SK-N-SH (cell line): ENCODE measurements around the gene TLR3. TPM values are rescaled to one million over a fixed set of nuclear protein-coding genes. Genes with fewer than 3 reads are reported as not detected.
"Not testable (repeated sequence)": the region's sequence is repeated elsewhere in the genome, so short reads cannot be mapped to it uniquely, and the experiment has no call there.

Source experiments
- CTCF ChIA-PET: fragments of 300-600, 350-600 bp; formaldehyde crosslinking; extraction: SDS; loops from one replicate; lab custom pipeline; 2021; lab: Yijun Ruan, JAX
- POLR2A ChIA-PET: fragments of 350-600 bp; sonication (Branson Sonifier 250); formaldehyde crosslinking; extraction: SDS; loops from one replicate; lab custom pipeline; 2020; ENCODE audit warnings: antibody characterized with exemption, inconsistent platforms; lab: Yijun Ruan, JAX
- DNase-seq: peaks from one replicate; pipeline ENCODE4 v3.0.0; 2012
- H2AFZ ChIP-seq: fragments of 200-600 bp; sonication (generic); 2 replicates; pipeline ENCODE4 v1.8.1; 2016; ENCODE audit warnings: antibody characterized with exemption, mild to moderate bottlenecking, low read depth
- H3F3A ChIP-seq: fragments of 200-600 bp; sonication (generic); replicated peaks from 2 replicates; pipeline ENCODE3; 2016; ENCODE audit warnings: antibody characterized with exemption, mild to moderate bottlenecking; ENCODE audit not compliant: insufficient read depth
- H3K27ac ChIP-seq, 2 experiments: fragments of 200-500 bp in 1 of 2; fragments of 200-600 bp in 1 of 2; sonication (Bioruptor generic) in 1 of 2; sonication (generic), shearing (Covaris generic) in 1 of 2; 2 replicates each; pipeline versions ENCODE4 v1.5.1 to v1.6.1; 2014 to 2016; ENCODE audit warnings: low read depth in 2 of 2, inconsistent platforms in 1 of 2, low read length in 1 of 2, mild to moderate bottlenecking in 1 of 2, mixed read lengths in 1 of 2
- H3K27me3 ChIP-seq: fragments of 200-600 bp; sonication (generic), shearing (Covaris generic); 2 replicates; pipeline ENCODE4 v1.6.1; 2016; ENCODE audit warnings: mixed run types; ENCODE audit not compliant: insufficient read depth
- H3K36me3 ChIP-seq, 2 experiments: fragments of 200-500 bp in 1 of 2; fragments of 200-600 bp in 1 of 2; sonication (Bioruptor generic) in 1 of 2; sonication (generic) in 1 of 2; replicated peaks in 1 of 2; 2 replicates each; pipeline versions ENCODE3 to v1.5.1; 2014 to 2016; ENCODE audit warnings: low read length in 1 of 2, mild to moderate bottlenecking in 1 of 2; ENCODE audit not compliant: insufficient read depth in 2 of 2, control insufficient read depth in 1 of 2
- H3K4me1 ChIP-seq, 2 experiments: fragments of 200-500 bp in 1 of 2; fragments of 200-600 bp in 1 of 2; sonication (Bioruptor generic) in 1 of 2; sonication (generic), shearing (Covaris generic) in 1 of 2; 2 replicates each; pipeline versions ENCODE4 v1.5.1 to v1.6.1; 2014 to 2016; ENCODE audit warnings: low read depth in 1 of 2, low read length in 1 of 2, mixed run types in 1 of 2; ENCODE audit not compliant: insufficient read depth in 2 of 2, control insufficient read depth in 1 of 2
- H3K4me2 ChIP-seq: fragments of 200-600 bp; sonication (generic), shearing (Covaris generic); 2 replicates; pipeline ENCODE4 v1.6.1; 2017; ENCODE audit warnings: mixed run types
- H3K4me3 ChIP-seq, 2 experiments: fragments of 200-500 bp in 1 of 2; fragments of 200-600 bp in 1 of 2; sonication (Bioruptor generic) in 1 of 2; sonication (generic), shearing (Covaris generic) in 1 of 2; 2 replicates each; pipeline versions ENCODE4 v1.5.1 to v1.8.1; 2014 to 2016; ENCODE audit warnings: low read depth in 2 of 2, inconsistent platforms in 1 of 2, low read length in 1 of 2, mild to moderate bottlenecking in 1 of 2, mixed read lengths in 1 of 2, moderate library complexity in 1 of 2
- H3K79me2 ChIP-seq: fragments of 200-600 bp; sonication (generic); 2 replicates; pipeline ENCODE4 v1.8.1; 2017; ENCODE audit warnings: mild to moderate bottlenecking; ENCODE audit not compliant: insufficient read depth
- H3K9ac ChIP-seq: fragments of 200-600 bp; sonication (generic); 2 replicates; pipeline ENCODE4 v1.6.1; 2017; ENCODE audit warnings: mixed run types
- H3K9me2 ChIP-seq: fragments of 200-600 bp; sonication (generic); 2 replicates; pipeline ENCODE4 v1.6.1; 2017; ENCODE audit warnings: mixed run types
- H3K9me3 ChIP-seq: fragments of 200-600 bp; sonication (generic); 2 replicates; pipeline ENCODE4 v1.6.1; 2017; ENCODE audit warnings: mixed run types, mild to moderate bottlenecking, moderate library complexity
- H4K20me1 ChIP-seq: fragments of 200-600 bp; sonication (generic); 2 replicates; pipeline ENCODE4 v1.6.1; 2017; ENCODE audit warnings: mild to moderate bottlenecking, mixed run types; ENCODE audit not compliant: insufficient read depth
- CHD2 ChIP-seq: fragments of 150-350 bp; IDR thresholded peaks from 2 replicates; pipeline ENCODE4 v1.6.1; 2018; ENCODE audit warnings: low read length; ENCODE audit not compliant: partially characterized antibody
- EP300 ChIP-seq, 2 experiments: IDR thresholded peaks; 2 replicates each; pipeline versions ENCODE4 v1.4.0 to v1.6.1; 2012; ENCODE audit warnings: borderline replicate concordance in 1 of 2, low read depth in 1 of 2, low read length in 1 of 2
- FOSL2 ChIP-seq: IDR thresholded peaks from 2 replicates; pipeline ENCODE4 v1.4.0; 2012; ENCODE audit warnings: low read depth, mild to moderate bottlenecking, moderate library complexity, borderline replicate concordance
- FOXM1 ChIP-seq: IDR thresholded peaks from 2 replicates; pipeline ENCODE4 v1.4.0; 2012; ENCODE audit warnings: low read depth, mild to moderate bottlenecking
- JUND ChIP-seq: IDR thresholded peaks from 2 replicates; pipeline ENCODE4 v1.4.0; 2012
- POLR2AphosphoS5 ChIP-seq: IDR thresholded peaks from 2 replicates; pipeline ENCODE4 v1.6.1; 2012; ENCODE audit warnings: low read depth, low read length
- RAD21 ChIP-seq: IDR thresholded peaks from 2 replicates; pipeline ENCODE4 v1.6.1; 2012; ENCODE audit warnings: mild to moderate bottlenecking, low read length
- RCOR1 ChIP-seq: fragments of 150-350 bp; IDR thresholded peaks from 2 replicates; pipeline ENCODE4 v1.6.1; 2017; ENCODE audit warnings: antibody characterized with exemption, low read length
- RFX5 ChIP-seq: IDR thresholded peaks from 2 replicates; pipeline ENCODE4 v1.6.1; 2012; ENCODE audit warnings: mild to moderate bottlenecking, improper control_type of control experiment, low read length
- TCF12 ChIP-seq: IDR thresholded peaks from 2 replicates; pipeline ENCODE4 v1.4.0; 2012
- YY1 ChIP-seq: IDR thresholded peaks from 2 replicates; pipeline ENCODE4 v1.4.0; 2012; ENCODE audit warnings: low read depth, mild to moderate bottlenecking
- WGBS: methylation state at CpG from one replicate; pipeline ENCODE4 v1.1.6; 2017; ENCODE audit warnings: low lambda C conversion rate; 5-methylcytosine and 5-hydroxymethylcytosine counted together
- polyA plus RNA-seq, 3 experiments: library from polyadenylated mRNA; depleted of rRNA; stranded (reverse); fragments of >200 nt; gene quantifications; 2 replicates each; pipeline ENCODE4 v1.2.3, GENCODE V29; 2012
- TF ChIP-seq, protein P1 (sequence below): IDR thresholded peaks from 2 replicates; pipeline ENCODE4 v1.4.0; 2012; ENCODE audit warnings: low read depth, borderline replicate concordance
- TF ChIP-seq, protein P2 (sequence below): IDR thresholded peaks from 2 replicates; pipeline ENCODE4 v1.4.0; 2012; ENCODE audit warnings: low read depth
- TF ChIP-seq, protein P3 (sequence below): IDR thresholded peaks from 2 replicates; pipeline ENCODE4; 2012
- TF ChIP-seq, protein P4 (sequence below): fragments of 150-350 bp; IDR thresholded peaks from 2 replicates; pipeline ENCODE4 v1.6.1; 2016; ENCODE audit warnings: mild to moderate bottlenecking, low read depth, low read length
- TF ChIP-seq, protein P5 (sequence below): IDR thresholded peaks from 2 replicates; pipeline ENCODE4 v1.4.0; 2012; ENCODE audit warnings: low read depth, borderline replicate concordance

Gene TLR3
- polyA plus RNA-seq, 1 of the 3 experiments (the other 2 are of a cell fraction), result 0.51 TPM

DNA sequence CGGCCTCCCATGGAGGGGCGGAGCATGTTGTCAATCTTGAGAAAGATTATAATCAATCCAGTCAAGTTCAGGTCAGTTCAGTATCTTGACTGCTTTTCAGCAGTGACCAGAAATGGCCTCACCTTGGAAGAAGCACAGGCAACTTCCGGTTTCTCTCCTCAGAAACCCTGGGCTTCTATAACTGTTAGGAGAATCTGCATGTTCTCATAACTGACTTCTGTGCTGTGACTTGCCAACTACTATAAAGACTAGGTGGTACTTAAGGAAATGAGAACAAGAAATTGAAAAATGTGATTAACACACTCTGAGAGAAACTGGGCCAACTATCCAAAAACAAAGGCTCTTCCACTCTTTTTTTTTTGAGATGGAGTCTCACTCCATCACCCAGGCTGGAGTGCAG is 35.9 kb upstream of the TLR3 start (continued):
- TF ChIP-seq, protein P1, sequence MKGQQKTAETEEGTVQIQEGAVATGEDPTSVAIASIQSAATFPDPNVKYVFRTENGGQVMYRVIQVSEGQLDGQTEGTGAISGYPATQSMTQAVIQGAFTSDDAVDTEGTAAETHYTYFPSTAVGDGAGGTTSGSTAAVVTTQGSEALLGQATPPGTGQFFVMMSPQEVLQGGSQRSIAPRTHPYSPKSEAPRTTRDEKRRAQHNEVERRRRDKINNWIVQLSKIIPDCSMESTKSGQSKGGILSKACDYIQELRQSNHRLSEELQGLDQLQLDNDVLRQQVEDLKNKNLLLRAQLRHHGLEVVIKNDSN, result no peak
- TF ChIP-seq, protein P2, sequence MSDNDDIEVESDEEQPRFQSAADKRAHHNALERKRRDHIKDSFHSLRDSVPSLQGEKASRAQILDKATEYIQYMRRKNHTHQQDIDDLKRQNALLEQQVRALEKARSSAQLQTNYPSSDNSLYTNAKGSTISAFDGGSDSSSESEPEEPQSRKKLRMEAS, result no peak
- TF ChIP-seq FOSL2 (no peak), TCF12 (no peak)
- TF ChIP-seq, protein P3, sequence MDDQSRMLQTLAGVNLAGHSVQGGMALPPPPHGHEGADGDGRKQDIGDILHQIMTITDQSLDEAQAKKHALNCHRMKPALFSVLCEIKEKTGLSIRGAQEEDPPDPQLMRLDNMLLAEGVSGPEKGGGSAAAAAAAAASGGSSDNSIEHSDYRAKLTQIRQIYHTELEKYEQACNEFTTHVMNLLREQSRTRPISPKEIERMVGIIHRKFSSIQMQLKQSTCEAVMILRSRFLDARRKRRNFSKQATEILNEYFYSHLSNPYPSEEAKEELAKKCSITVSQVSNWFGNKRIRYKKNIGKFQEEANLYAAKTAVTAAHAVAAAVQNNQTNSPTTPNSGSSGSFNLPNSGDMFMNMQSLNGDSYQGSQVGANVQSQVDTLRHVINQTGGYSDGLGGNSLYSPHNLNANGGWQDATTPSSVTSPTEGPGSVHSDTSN, result no peak

DNA sequence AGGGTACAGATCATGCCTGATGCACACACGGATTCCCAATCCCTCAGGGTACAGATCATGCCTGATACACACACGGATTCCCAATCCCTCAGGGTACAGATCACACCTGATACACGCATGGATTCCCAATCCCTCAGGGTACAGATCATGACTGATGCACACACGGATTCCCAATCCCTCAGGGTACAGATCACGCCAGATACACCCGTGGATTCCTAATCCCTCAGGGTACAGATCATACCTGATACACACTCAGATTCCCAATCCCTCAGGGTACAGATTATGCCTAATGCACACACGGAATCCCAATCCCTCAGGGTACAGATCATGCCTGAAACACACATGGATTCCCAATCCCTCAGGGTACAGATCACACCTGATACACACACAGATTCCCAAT is 34.3 kb upstream of the TLR3 start:
- 44% methylated on average over 7 of the region's 7 CpGs for WGBS
- H3K36me3 ChIP-seq, POLR2A ChIA-PET, H4K20me1 ChIP-seq, DNase-seq, H3K9me2 ChIP-seq, H3K9me3 ChIP-seq, H3K79me2 ChIP-seq, H3K4me2 ChIP-seq, H2AFZ ChIP-seq, H3F3A ChIP-seq, H3K27me3 ChIP-seq, H3K4me3 ChIP-seq, H3K27ac ChIP-seq, CTCF ChIA-PET, H3K9ac ChIP-seq: not testable (repeated sequence)
- H3K4me1 ChIP-seq, result peaks cover 0 to 27% of the 10 kb centered on the region in 2 experiments; a peak in 2 of 4 replicates

DNA sequence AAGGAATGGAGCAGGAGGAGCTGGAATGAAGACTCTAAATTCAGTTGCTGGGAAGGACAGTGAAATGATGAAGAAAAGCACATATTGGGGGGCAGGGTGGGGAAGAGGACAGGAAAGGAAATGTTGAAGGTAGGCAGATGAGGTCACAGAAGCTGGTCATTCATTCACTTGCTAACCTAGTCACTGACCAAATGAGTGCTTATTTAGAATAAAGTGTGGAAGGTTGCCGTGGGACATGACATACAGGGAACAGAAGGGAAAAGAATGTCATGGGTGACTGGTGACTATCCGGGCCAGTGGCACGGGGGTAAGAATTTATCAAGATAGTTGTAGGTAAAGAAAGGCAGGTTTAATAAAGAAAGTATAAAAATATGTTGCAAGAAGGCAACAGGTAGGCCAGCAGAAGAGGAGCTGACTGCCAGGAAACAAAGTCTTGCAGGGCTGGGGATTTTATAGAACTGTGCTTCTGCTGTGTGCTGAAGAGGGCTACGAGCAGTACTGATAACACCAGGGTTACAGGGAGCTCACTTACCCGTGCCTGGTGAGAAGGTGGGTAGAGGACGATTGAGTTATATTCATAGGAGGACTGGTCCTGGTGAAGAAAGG is 31.9 kb upstream of the TLR3 start:
- no peaks in the 10 kb centered on the region for H3K27me3 ChIP-seq
- no peaks in the 10 kb centered on the region for H3K9me2 ChIP-seq
- no peak overlapping the region for H2AFZ ChIP-seq
- TF ChIP-seq, protein P4, sequence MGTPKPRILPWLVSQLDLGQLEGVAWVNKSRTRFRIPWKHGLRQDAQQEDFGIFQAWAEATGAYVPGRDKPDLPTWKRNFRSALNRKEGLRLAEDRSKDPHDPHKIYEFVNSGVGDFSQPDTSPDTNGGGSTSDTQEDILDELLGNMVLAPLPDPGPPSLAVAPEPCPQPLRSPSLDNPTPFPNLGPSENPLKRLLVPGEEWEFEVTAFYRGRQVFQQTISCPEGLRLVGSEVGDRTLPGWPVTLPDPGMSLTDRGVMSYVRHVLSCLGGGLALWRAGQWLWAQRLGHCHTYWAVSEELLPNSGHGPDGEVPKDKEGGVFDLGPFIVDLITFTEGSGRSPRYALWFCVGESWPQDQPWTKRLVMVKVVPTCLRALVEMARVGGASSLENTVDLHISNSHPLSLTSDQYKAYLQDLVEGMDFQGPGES, result no peak
- TF ChIP-seq RAD21 (no peak), YY1 (no peak), RCOR1 (no peak), JUND (no peak), EP300 (IDR thresholded peaks at IDR 0.05; ENCODE audit: borderline replicate concordance in 1 of 2, low read depth in 1 of 2, low read length in 1 of 2) (no peak), FOXM1 (no peak), CHD2 (no peak), POLR2AphosphoS5 (no peak), RFX5 (no peak)
- TF ChIP-seq, protein P5, sequence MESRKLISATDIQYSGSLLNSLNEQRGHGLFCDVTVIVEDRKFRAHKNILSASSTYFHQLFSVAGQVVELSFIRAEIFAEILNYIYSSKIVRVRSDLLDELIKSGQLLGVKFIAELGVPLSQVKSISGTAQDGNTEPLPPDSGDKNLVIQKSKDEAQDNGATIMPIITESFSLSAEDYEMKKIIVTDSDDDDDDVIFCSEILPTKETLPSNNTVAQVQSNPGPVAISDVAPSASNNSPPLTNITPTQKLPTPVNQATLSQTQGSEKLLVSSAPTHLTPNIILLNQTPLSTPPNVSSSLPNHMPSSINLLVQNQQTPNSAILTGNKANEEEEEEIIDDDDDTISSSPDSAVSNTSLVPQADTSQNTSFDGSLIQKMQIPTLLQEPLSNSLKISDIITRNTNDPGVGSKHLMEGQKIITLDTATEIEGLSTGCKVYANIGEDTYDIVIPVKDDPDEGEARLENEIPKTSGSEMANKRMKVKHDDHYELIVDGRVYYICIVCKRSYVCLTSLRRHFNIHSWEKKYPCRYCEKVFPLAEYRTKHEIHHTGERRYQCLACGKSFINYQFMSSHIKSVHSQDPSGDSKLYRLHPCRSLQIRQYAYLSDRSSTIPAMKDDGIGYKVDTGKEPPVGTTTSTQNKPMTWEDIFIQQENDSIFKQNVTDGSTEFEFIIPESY, result no peak
- H3K9me3 ChIP-seq, result no peaks in the 10 kb centered on the region
- H4K20me1 ChIP-seq, result no peaks in the 10 kb centered on the region
- CTCF ChIA-PET, result interaction anchor here (0.7 to 5.5 kb wide), 53 partner anchors 7 to 1025 kb away, joined by 3 to 105 read pairs (median 5); partner anchors contain the start of genes ANKRD37, CCDC110, LRP2BP and TLR3
- no peak for DNase-seq
- H3K27ac ChIP-seq, result no peak overlapping the region
- whole genome bisulfite sequencing, result 32% methylated on average over 6 of the region's 6 CpGs
- peaks cover 0 to 5% of the 10 kb centered on the region in 2 experiments; a peak in 1 of 4 replicates for H3K4me1 ChIP-seq
- POLR2A ChIA-PET, result interaction anchor here (1.0 to 1.1 kb wide), 2 partner anchors 15 to 894 kb away, joined by 3 to 4 read pairs; partner anchors contain the start of gene SLC25A4
- H3K79me2 ChIP-seq, result no peaks in the 10 kb centered on the region
- no peaks in the 10 kb centered on the region for H3K36me3 ChIP-seq
- H3K9ac ChIP-seq, result no peak overlapping the region
- H3F3A ChIP-seq, result no peaks in the 10 kb centered on the region
- H3K4me3 ChIP-seq, result no peak overlapping the region
- H3K4me2 ChIP-seq, result no peak overlapping the region
